KMS-11 (cell line): ENCODE measurements around the gene MIA3.

Experiments
- H2AFZ ChIP-seq: fragments of 200-600 bp; sonication (generic); 2 replicates; pipeline ENCODE4 v1.6.1; 2016; ENCODE audit warnings: antibody characterized with exemption, mixed run types, low read depth
- H3K27ac ChIP-seq: fragments of 200-600 bp; sonication (generic); 2 replicates; pipeline ENCODE4 v1.6.1; 2016; ENCODE audit warnings: mild to moderate bottlenecking, mixed run types
- H3K27me3 ChIP-seq: fragments of 200-600 bp; sonication (generic); 2 replicates; pipeline ENCODE4 v1.6.1; 2017; ENCODE audit warnings: mild to moderate bottlenecking, low read depth, mixed run types, moderate library complexity; ENCODE audit not compliant: insufficient read depth
- H3K36me3 ChIP-seq: fragments of 200-600 bp; sonication (generic); 2 replicates; pipeline ENCODE4 v1.6.1; 2017; ENCODE audit warnings: mild to moderate bottlenecking, mixed run types; ENCODE audit not compliant: insufficient read depth
- H3K4me1 ChIP-seq: fragments of 200-600 bp; sonication (generic); 2 replicates; pipeline ENCODE4 v1.6.1; 2016; ENCODE audit warnings: mild to moderate bottlenecking, low read depth, mixed run types; ENCODE audit not compliant: poor library complexity, severe bottlenecking
- H3K4me2 ChIP-seq: fragments of 200-600 bp; sonication (generic); 2 replicates; pipeline ENCODE4 v1.7.0; 2016; ENCODE audit warnings: mild to moderate bottlenecking, mixed run types
- H3K4me3 ChIP-seq: fragments of 200-600 bp; sonication (generic); IDR thresholded peaks from 2 replicates; pipeline ENCODE4 v1.6.1; 2017; ENCODE audit warnings: low read depth, low read length, mixed read lengths; ENCODE audit not compliant: insufficient read depth
- H3K79me2 ChIP-seq: fragments of 200-600 bp; sonication (generic); 2 replicates; pipeline ENCODE4 v1.6.1; 2016; ENCODE audit warnings: low read depth, mixed run types; ENCODE audit not compliant: insufficient read depth
- H3K9ac ChIP-seq: fragments of 200-600 bp; sonication (generic); 2 replicates; pipeline ENCODE4 v1.6.1; 2016; ENCODE audit warnings: mild to moderate bottlenecking, mixed run types
- H4K20me1 ChIP-seq: fragments of 200-600 bp; sonication (generic); 2 replicates; pipeline ENCODE4 v1.6.1; 2016; ENCODE audit warnings: mild to moderate bottlenecking, mixed run types; ENCODE audit not compliant: insufficient read depth
- CTCF ChIP-seq: fragments of 200-600 bp; sonication (generic); conservative IDR thresholded peaks from 2 replicates; pipeline ENCODE4 v1.6.1; 2017; ENCODE audit warnings: low read depth, mild to moderate bottlenecking, antibody characterized with exemption, low read length, moderate library complexity, mixed read lengths

Gene MIA3

GRCh38 chr1:222592171-222592570, 25.7 kb upstream of the MIA3 start:
- H3K4me2 ChIP-seq = no peak overlapping the region
- H3K27ac ChIP-seq = no peak overlapping the region
- no peak overlapping the region for H2AFZ ChIP-seq
- no peaks in the 10 kb centered on the region for H4K20me1 ChIP-seq
- no peak overlapping the region for H3K9ac ChIP-seq
- H3K36me3 ChIP-seq = no peaks in the 10 kb centered on the region
- peaks cover 14% of the 10 kb centered on the region for H3K4me1 ChIP-seq
- H3K4me3 ChIP-seq = no peak overlapping the region
- no peak for TF ChIP-seq CTCF
- H3K79me2 ChIP-seq = no peaks in the 10 kb centered on the region
- H3K27me3 ChIP-seq = no peaks in the 10 kb centered on the region

GRCh38 chr1:222594789-222595188, 23.1 kb upstream of the MIA3 start:
- no peaks in the 10 kb centered on the region for H3K36me3 ChIP-seq
- peaks cover 6% of the 10 kb centered on the region for H3K4me1 ChIP-seq
- H3K79me2 ChIP-seq = no peaks in the 10 kb centered on the region
- H3K9ac ChIP-seq = no peak overlapping the region
- H4K20me1 ChIP-seq = no peaks in the 10 kb centered on the region
- no peak overlapping the region for H2AFZ ChIP-seq
- no peak overlapping the region for H3K4me2 ChIP-seq
- no peak overlapping the region for H3K4me3 ChIP-seq
- no peak overlapping the region for H3K27ac ChIP-seq
- no peak for TF ChIP-seq CTCF
- no peaks in the 10 kb centered on the region for H3K27me3 ChIP-seq

- Histone ChIP-seq H3K27ac (no peak overlapping the region), H3K36me3 (no peaks in the 10 kb centered on the region), H3K4me3 (no peak overlapping the region), H3K4me2 (no peak overlapping the region), H3K79me2 (no peaks in the 10 kb centered on the region), H3K27me3 (no peaks in the 10 kb centered on the region), H3K9ac (no peak overlapping the region), H3K4me1 (no peaks in the 10 kb centered on the region), H4K20me1 (no peaks in the 10 kb centered on the region), H2AFZ (no peak overlapping the region)
- no peak for TF ChIP-seq CTCF
These were observed 21.2 kb upstream of the MIA3 start for GRCh38 chr1:222596696-222597095.

GRCh38 chr1:222600281-222600680, 17.6 kb upstream of the MIA3 start:
- no peak overlapping the region for H3K4me3 ChIP-seq
- no peak overlapping the region for H2AFZ ChIP-seq
- TF ChIP-seq CTCF = no peak
- no peaks in the 10 kb centered on the region for H4K20me1 ChIP-seq
- no peak overlapping the region for H3K27ac ChIP-seq
- no peak overlapping the region for H3K9ac ChIP-seq
- no peak overlapping the region for H3K4me2 ChIP-seq
- H3K4me1 ChIP-seq = no peaks in the 10 kb centered on the region
- no peaks in the 10 kb centered on the region for H3K36me3 ChIP-seq
- H3K79me2 ChIP-seq = no peaks in the 10 kb centered on the region
- no peaks in the 10 kb centered on the region for H3K27me3 ChIP-seq

GRCh38 chr1:222601257-222601656, 16.6 kb upstream of the MIA3 start:
- Histone ChIP-seq H3K4me2 (no peak overlapping the region), H3K4me1 (no peaks in the 10 kb centered on the region), H3K36me3 (no peaks in the 10 kb centered on the region), H3K27me3 (no peaks in the 10 kb centered on the region), H3K79me2 (no peaks in the 10 kb centered on the region), H3K4me3 (no peak overlapping the region), H3K9ac (no peak overlapping the region), H3K27ac (no peak overlapping the region), H2AFZ (no peak overlapping the region), H4K20me1 (no peaks in the 10 kb centered on the region)
- no peak for TF ChIP-seq CTCF
